Pons (tissue), 1 donor: ENCODE measurements around the gene PDGFC.
A peak's percentile ranks its signal among the peaks of the same experiment; 100 is the strongest.

ENCODE experiments used
- DNase-seq: peaks from one replicate; pipeline ENCODE4 v3.0.0-alpha.2; 2016; ENCODE audit warnings: low spot score

PDGFC gene

GRCh38 chr4:156974264-156974663 lies 2.7 kb upstream of the PDGFC start:
- no peak for DNase-seq

GRCh38 chr4:156972379-156973015 lies 898 bp upstream of the PDGFC start:
- peak; percentile 61 for DNase-seq

GRCh38 chr4:156971165-156971675 lies 379 bp downstream of the PDGFC start:
- no peak for DNase-seq

- peak; percentile 51 for DNase-seq
Measured at GRCh38 chr4:156970501-156971164, 966 bp downstream of the PDGFC start.

- no peak for DNase-seq
Measured at GRCh38 chr4:156969911-156970310, 1.7 kb downstream of the PDGFC start.

DNA sequence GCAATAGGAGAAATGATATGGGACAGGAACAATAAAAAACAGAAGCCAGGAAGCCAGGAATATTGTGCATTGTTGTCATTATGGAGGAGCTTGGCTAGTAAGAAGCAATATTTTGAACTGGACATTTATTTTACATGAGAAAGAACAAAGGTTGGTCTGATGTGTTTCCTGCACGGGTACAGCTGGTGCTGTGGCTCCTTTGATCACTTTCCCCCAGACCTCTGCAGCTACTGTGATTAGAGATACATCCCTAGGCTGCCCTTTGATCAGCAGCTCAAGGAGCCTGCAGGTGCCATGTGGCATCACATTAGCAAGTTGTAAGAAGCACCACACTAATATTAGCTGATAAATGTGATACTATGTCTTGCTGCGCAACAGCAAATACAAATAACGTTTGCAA lies 2.5 kb downstream of the PDGFC start:
- no peak for DNase-seq

- peak; percentile 82 for DNase-seq
Measured at GRCh38 chr4:156968479-156968984, 3.1 kb downstream of the PDGFC start.

DNA sequence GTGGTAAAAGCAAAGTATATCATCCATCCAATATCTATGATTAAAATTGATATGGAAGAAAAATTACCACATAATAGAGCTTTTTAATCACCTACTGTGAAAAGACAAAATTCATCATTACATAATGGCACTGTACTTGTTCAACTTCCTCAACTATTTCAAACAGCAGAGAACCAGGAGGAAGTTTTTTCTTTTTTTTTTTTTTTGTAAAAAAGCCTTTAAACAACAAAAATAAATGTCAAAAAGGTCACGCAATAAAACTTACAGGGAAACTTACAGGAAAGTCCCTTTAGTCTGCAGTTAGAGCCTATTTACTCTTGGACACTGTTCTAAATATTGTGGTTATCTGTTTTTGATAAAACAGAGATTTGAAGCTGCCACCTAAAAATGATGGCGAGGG lies 4.8 kb downstream of the PDGFC start:
- no peak for DNase-seq

DNA sequence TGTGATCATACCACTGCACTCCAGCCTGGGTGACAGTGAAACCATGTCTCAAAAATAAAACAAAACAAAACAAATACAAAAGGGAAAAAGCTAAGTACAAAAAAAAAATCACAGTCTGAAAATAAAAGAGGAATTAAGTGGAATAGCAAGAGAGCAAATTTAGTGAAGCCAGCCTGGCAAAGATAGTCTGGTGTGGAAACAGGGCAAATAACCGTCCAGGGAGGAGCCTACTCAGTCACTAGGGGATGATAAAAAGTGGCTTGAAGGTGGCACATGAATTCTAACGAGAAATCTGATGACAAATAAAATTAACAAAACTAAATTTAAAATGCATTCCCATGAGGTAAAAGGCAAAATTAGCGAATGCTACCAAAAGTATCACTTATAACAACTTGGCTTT lies 8.2 kb downstream of the PDGFC start:
- no peak for DNase-seq

DNA sequence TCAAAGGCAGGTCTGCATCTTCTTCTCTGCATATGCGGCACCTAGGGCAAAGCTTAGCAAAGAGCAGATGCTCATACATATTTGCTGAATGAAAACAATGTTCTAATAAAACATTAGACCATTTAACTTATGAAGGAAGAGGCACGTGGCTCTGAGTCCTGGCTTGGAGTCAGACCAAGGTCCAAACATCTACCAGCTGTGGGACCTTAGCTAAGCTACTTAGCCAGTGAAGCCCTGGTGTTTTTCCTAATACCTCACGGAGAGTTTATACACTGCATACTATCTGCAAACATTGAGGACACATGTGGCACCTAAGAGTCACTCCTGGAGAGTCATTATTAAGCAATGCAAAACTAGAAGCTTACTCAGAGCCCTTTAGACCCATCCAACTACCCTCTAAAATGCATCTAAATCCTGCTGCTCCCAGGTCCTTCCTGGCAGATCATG lies 9.0 kb downstream of the PDGFC start:
- no peak for DNase-seq

GRCh38 chr4:156962058-156962358 lies 9.6 kb downstream of the PDGFC start:
- DNase-seq, result no peak

GRCh38 chr4:156961196-156962057 lies 10.2 kb downstream of the PDGFC start:
- DNase-seq, result no peak

- DNase-seq, result no peak
Measured at GRCh38 chr4:156959298-156959702, 12.3 kb downstream of the PDGFC start.

GRCh38 chr4:156958276-156959074 lies 13.1 kb downstream of the PDGFC start:
- no peak for DNase-seq

- DNase-seq, result no peak
Measured at GRCh38 chr4:156957556-156957955, 14.0 kb downstream of the PDGFC start.

GRCh38 chr4:156956826-156957368 lies 14.7 kb downstream of the PDGFC start:
- no peak for DNase-seq

GRCh38 chr4:156956359-156956758 lies 15.2 kb downstream of the PDGFC start:
- DNase-seq, result no peak

DNA sequence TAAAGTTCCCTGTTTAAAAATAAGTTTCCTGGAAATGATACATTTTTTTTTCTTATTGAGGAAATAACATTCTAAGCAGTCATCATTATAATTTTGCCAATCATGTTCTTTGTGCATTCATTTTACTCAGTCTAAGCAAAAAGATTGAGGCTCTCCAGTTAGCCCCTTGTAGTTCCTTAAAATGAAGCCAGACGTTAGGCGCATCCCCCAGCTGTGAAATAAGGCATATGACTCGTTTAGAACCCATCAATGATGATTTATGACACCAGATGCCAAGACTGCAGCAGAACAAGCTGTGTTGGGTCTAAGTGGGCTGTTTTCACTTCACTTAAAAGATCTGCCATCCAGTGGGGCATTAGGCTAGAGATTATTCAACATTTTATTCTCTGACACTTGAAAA lies 17.0 kb downstream of the PDGFC start:
- no peak for DNase-seq

GRCh38 chr4:156953951-156954350 lies 17.6 kb downstream of the PDGFC start:
- DNase-seq, result no peak

GRCh38 chr4:156953001-156953400 lies 18.6 kb downstream of the PDGFC start:
- DNase-seq, result no peak

DNA sequence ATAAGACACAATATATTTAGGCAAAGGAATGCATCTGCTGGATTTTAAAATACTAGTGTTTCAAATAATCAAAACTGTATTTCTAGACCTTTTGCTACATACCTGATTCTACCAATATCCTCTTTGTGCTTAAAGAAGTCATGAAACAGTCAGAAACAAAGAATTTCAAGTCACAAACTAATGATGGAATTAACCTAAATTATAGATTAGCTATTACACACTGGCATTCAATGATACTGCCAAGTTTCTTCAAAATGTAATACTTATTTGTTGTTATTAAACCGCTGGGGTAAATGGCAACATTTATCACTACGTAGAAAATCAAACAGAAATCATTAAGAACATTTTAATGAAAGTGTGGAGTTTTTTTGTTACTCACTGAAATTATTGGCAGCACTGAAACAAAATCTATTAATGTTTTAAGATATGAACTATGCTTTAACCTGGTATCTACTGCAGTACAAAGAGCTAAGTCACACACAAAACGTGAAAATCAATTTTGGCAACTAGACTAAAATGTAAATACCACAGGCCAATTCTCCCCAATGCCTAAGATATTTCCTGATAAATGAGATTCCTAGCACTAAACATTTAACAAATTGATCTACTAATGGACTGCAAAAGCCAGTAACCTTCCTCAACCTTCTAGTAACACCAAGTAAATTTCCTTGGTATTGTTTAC lies 19.4 kb downstream of the PDGFC start:
- no peak for DNase-seq
